RKO (cell line): Measurements from ENCODE around the gene RDM1.

Experiments used
- DNase-seq: peaks from one replicate; pipeline ENCODE4 v3.0.0-alpha.2; 2016; ENCODE audit warnings: low spot score

Gene RDM1

DNA sequence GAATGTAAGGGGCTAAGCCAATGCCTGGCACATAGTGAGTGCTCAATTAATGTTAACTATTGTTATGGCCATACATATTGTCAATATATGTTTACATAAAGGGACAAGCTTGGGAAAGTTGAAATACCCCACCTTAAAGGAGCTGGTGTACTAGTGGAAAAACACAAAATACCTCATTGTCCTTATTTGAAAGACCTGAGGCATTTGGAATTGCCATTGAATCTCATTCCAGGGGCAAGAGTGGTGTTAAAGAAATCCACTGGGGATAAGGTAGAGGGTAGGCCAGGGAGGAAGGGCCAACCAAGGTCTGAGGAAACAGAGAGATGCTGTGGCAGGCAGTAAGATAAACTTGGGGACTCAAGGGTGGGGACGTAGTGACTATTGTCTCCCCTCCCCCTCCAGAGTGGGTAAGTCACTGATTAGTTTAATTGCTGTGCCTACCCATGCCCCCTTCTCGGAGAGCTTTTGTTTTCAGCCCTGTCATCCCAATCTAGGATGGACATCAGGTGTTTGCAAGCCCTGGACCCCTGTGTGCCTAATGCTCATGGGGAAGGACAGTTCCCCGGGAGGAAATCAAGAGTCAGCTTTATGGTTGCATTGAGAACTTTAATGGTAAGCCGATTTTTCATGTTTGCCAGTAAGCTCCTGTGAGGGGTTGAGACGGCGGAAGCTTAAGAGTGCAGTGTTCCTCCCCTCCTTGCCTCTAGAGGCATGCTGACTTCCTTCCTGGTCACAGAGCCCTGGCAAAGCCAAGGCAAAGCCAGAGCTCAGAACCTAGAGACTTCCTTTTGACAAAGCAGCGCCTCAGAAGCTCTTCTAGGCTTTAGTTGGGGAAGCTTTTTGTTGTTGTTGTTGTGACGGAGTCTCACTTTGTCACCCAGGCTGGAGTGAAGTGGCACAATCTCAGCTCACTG lies 59.4 kb downstream of the RDM1 start:
- DNase-seq: no peak

DNA sequence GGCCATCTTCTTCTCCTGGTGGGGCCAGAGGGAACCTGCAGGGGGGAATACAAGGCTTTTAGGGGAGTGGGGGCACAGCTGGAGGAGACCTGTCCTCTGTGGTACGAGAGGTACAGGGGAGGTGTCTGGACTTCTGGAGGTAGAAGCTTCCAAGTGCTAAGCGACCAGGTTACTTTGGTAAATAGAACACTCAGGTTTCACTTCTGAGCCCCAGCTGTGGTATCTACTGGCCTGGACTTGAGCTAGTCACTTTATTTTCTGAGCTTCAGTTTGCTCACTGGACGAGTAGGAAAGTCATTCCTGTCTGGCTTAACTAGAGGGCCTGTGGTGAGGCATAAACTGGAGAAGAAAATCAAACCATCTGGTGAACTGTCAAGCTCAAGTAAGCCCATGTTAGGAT lies 61.8 kb downstream of the RDM1 start, which contains the start of gene HEATR9:
Gene HEATR9, minus strand, starts transcription at position 155 of the 400 bp plus-strand sequence. Its CDS starts 149 bp downstream, at position 6.
- no peak for DNase-seq
